ENCODE results near the gene HOXC13. TPM values are rescaled to one million over a fixed set of nuclear protein-coding genes. Genes with fewer than 3 reads are reported as not detected.

HOXC13 gene
- polyA plus RNA-seq, 4 donors, result not detected

DNA sequence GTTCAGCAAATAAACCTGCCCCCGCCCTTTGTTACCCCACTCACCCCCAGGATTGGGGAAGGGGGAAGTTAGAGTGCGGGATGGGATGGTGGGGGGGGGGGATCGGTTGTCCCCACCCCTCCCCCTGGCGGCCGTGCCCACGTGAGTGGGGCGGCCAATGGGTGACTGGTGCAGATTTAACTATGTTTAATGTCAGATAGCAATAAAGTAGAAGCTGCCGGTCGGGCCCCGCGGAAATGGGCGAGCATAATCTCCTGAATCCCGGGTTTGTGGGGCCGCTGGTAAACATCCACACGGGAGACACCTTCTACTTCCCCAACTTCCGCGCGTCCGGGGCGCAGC lies 16.0 kb downstream of the HOXC13 start, which contains the start of gene HOXC12:
Gene HOXC12 (plus strand): TSS at position 210 of the 342 bp plus-strand sequence. CDS start 27 bp downstream, at position 237.
- no peak for DNase-seq (ENCODE audit: low read depth in 4 of 4, low spot score in 2 of 4)

DNA sequence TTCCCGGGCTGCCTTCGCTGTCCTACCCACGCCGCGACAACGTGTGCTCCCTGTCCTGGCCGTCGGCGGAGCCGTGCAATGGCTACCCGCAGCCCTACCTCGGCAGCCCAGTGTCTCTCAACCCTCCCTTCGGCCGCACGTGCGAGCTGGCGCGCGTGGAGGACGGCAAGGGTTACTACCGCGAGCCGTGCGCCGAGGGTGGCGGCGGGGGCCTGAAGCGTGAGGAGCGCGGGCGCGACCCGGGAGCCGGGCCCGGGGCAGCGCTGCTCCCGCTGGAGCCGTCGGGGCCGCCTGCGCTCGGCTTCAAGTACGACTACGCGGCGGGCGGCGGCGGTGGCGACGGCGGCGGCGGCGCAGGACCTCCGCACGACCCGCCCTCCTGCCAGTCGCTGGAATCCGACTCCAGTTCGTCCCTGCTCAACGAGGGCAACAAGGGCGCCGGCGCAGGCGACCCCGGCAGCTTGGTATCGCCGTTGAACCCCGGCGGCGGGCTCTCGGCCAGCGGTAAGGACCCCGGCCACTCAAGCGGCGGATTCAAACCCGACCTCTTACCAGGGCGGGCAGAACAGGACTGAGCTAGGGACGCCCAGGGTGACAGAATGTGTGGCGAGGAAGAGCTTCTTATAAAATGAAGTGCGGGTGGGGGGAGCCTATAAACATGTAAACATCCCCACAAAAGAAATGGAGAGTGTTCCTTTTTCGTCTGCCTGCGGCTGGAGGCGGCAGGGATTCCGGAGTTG lies 16.6 kb downstream of the HOXC13 start:
- no peak for DNase-seq (ENCODE audit: low read depth in 4 of 4, low spot score in 2 of 4)

DNA sequence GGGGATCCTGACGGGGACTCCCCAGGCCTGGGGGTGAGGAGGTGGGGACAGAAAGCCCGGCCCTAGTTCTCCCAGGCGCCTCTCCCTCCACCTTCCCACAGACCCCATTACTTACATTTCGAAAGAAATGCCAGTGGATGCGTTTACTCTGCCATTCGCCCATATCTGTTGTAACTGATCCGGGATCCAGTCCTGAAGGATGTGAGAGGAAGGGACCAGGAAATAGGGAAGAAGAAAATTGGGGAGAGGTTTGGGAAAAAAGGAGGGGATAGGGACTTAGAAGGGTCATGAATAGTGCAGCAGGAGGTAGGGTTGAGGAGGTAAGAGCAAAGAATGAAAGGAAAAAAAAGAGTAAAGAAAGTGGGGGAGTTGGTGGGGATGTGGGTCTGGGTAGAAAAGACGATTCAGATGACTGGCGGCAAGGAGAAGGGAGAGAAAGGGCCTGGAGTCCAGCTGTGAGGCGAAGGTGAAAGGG lies 17.2 kb downstream of the HOXC13 start:
- DNase-seq (ENCODE audit: low read depth in 4 of 4, low spot score in 2 of 4), result no peak

DNA sequence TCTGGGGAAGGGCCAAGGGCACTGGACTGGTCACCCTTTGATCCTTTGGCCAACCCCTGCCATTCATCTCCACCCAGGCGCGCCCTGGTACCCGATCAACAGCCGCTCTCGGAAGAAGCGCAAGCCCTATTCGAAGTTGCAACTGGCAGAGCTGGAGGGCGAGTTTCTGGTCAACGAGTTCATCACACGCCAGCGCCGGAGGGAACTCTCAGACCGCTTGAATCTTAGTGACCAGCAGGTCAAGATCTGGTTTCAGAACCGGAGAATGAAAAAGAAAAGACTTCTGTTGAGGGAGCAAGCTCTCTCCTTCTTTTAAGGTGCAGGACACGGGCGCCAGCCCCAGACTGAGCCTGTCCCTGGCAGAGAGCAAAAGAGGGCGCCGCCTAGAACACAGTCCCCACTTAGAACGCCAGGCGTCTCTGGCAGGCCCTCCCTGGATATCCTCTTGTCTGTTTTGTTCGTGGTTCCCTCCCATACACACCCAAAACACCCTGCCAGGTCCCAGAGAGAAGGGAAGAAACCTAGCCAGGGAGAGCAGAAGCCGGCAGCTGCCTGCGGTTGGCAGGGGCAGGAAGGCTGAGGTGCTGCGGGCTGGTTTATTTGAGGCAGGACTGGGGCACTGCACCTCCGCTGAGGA lies 17.7 kb downstream of the HOXC13 start:
- DNase-seq (ENCODE audit: low read depth in 4 of 4, low spot score in 2 of 4), result no peak

DNA sequence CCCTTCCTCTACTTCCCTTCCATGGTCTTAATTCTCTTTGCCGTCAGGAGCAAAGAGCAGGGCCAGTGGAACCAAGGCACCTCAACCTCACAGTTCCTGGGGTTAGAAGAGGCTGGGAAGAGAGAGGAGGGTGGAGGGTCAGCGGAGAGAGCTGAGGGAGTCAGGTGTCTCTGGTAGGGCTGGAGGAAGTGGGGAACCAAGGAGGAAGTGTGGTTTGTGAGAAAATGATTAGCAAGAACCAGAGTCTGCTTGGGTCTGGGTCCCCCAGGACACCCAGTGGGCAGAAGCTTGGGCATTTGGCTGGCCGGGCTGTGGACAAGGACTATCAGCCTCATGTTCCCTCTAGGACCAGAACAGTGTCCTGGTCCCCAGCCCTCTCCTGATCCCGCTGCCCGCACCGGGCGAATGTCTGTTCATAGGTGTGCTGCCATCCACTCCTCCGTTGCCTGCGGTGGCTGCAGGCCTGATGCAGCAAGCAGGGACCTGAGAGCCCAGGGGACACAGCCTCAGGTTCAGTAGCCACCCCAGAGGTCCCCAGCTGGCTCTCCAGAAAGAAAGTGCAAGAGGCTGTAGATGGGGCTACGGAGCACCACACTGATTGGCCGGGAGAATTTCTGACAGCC lies 18.4 kb downstream of the HOXC13 start:
- no peak for DNase-seq (ENCODE audit: low read depth in 4 of 4, low spot score in 2 of 4)

DNA sequence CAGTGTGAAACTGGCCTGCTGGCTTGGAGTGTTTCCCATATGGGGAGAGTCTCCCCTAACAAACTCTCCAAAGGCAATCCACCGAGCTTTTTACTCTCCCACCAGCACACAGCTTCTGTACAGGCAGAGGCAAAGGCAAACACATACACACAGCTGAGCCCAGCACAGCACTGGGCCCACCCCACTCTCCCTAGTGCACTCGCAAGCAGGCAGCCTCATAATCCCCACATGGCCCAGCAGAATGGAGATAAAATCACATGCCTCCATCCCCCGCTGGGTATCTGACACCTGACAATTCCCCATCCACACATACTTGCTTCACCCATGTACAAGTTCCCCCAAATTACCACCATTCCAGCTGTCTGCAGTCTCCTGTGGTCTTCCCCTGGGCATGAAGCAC lies 19.5 kb downstream of the HOXC13 start:
- no peak for DNase-seq (ENCODE audit: low read depth in 4 of 4, low spot score in 2 of 4)

DNA sequence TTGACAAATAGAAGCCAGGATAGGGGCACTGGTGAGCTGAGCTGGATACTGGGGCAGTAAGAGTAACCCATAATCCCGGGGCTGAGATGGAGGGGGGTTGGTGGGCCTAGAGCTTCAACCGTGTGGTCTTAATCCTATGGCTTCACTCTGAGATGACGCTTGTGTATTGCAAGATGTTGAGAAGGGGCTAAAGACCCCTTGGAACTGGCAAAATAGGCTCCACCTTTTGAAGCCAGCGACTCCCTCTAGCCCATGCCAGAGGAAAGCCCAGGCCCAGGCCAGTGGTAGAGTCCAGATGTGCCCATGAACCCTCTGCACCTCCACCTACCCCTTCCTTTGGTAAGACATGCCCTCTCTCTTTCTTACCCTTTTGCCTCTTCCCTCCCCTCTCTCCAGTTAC lies 20.7 kb downstream of the HOXC13 start:
- DNase-seq (ENCODE audit: low read depth in 4 of 4, low spot score in 2 of 4), result no peak

DNA sequence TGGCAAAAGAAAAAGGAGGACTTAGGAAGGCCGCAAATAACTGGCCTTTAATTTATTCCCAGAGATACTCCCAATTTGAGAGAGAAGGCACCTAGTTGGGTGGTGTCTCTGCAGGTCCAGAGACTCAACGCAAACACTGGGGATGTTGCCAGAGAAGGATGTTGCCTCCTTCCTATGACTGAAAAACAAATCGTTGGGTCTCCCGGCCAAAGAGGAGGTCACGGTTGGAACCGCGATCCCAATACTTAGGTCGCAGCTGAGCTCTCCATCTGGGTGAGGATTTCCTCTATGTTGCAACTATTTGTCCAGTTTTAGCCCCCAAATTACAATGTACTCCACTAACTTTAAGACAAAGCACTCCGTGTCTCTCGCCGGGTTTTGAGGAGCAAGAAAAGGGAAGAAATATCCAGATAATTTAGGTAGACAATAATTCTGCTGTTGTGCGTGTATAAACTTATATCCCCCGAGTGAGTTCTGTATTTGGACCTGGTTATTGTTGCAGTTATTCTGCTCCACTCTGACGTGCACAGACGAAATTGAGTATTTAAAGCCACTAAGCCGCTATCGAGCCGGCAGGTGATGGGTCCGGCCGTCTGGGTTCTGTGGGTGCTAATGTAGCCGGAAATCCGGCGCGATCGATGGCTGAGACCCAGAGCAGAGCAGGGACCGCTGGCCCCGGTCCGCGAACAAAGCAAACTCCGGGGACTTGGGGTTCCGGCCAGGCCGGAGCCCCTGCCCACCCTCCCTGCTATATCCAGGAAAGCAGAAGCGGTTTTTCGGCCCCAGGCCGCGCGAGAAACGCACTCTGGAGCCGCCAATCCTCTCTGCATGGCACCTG lies 21.8 kb downstream of the HOXC13 start:
- no peak for DNase-seq (ENCODE audit: low read depth in 4 of 4, low spot score in 2 of 4)

DNA sequence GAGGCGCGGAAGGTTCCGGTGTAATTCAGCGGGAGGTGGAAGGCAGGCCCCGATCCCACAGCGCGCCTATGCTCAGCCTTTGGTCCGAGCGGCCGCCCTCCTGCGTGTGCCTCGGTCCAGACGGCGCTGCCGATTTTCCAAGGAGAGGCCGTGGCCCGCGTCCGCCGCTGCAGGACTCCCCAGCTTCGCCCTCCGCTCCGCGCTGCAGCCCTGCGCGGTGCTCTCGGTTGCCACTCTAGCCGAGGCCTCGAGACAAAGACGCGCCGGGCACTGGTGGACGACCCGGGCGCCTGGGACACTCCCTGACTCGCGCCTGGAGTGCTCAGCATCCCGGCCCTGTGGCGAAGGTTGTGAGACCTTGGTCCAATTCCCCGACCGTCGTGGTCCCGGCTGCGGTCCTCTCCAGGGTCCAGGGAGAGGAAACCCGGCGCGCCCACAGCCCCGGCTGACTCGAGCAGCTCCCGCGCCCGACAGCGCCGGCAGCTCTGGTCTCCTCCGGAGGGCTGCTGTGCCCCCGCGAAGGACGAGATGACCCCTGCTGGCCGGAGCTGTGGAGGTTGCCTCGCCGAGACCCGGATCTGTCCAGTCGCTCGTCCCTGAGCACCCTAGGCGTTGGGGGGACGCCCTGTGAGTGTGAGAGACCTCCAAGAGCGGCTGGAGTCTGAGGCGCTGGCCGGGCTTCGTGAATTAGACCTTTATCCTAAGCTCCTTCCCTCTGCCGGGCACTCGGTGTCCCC lies 22.6 kb downstream of the HOXC13 start:
- DNase-seq (ENCODE audit: low read depth in 4 of 4, low spot score in 2 of 4), result no peak

DNA sequence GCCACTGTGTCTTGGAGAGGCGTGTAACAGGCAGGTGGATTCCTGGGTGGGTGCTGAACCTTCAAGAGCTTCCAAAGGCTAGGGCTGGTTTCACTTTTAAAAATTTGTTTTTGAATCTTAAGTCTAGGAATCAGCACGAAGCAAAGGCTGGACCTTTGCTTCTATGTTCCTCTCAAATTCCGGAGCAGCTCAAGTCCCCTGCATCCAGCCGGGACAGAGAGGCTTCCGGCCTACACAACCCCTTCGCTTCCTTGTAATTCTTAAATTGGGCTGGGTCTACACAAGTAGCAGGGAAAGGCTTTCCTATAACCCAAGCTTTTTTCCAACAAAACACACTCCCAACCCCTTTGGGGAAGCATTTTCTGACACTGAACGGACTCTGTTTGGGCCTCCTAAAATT lies 24.4 kb downstream of the HOXC13 start:
- no peak for DNase-seq (ENCODE audit: low read depth in 4 of 4, low spot score in 2 of 4)

DNA sequence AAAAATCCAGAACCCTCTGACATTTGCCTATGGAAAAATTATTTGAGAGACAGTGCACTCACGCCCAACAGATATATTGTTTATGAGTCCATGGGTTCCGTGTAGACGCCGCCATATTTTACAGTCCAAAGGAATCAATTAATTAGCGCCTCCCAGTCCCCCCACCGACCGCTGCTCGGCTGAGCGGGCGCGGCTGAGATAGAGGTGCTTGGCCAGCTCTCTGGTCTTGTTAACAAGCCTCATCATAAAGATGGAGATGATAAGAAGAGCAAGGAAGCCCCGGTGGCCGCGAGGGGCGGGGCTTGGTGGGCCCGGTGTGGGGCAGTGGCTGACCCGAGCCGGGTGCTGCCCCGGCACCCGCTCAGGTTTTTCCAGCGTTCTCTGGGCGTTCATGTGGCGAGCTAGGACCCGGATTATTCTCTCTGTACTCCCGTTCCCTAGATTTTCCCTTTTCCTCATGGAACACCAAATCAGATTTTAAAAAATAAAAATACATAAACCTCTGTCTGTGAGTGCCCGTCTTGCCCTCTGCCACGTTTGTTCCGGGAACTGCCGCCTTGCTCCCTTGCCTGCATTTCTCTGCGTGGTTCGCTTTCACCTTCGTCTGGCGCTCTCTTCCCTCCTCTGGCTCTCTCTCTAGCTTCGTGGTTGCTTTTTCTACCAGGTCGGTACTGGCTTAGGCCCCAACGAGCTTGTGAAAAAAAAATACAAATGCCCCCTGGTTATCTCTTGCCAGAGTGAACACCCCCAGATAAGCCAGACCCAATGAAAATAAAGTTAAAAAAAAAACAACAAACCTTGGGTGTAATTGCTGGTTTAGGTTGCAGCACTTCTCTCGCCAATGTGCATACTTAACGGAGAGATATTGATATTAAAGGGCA lies 25.0 kb downstream of the HOXC13 start:
- no peak for DNase-seq (ENCODE audit: low read depth in 4 of 4, low spot score in 2 of 4)

DNA sequence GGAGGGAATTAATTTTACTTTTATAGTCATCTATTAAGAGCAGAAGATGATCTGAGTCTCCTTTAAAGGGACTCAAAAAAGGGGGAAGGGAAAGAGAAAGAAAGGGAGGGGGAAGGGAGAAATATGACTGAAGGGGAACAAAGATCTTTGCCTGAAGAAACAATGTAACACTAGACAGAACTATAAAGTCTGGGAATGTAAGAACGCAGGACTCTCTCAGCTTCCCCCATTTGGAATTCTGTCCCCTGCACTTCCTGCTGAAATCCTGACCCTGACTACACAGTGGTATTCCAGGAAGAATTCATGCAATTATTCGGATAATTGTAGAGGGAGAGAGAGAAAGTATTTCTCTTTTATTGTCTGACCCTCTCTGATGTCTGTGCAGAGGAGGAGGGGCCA lies 25.7 kb downstream of the HOXC13 start:
- DNase-seq (ENCODE audit: low read depth in 4 of 4, low spot score in 2 of 4), result no peak

DNA sequence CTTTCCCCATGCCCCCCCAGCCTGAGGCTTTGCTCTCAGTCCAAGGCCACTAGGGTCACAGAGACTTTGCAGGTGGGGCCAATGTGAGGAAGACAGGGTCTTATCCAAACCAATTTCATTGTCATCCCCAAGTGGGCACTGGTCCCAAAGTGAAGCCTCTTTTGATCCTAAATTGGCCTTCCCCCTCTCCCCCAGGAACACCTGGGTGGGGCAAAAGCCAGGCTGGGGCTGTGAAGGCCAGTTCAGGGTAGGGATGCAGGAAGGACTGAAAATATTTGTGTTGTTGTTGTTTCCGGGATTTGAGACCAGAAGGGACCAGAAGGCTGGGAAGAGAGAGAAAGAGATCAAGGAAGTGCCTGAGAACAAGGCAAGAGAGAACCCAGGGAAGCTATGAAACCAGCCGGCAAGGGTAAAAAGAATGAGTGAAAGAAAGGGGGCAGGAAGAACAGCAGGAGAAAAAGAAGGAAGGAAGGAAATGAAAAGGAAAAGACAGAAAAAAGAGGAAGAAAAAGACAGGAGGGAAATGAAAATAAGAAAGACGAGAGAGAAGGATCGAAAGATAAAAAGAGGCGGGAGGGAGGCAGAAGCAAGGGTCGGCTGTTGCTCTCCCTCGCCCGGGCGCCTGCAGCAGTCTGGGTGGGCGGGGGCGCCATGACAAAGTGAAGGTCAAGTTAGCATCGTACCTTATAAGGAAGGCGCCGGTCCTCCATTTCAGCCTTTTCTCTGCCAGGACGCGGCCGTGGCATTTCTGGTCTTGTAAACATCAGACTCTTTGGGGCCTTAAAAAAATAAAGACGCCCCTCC lies 26.9 kb downstream of the HOXC13 start:
- DNase-seq (ENCODE audit: low read depth in 4 of 4, low spot score in 2 of 4), result no peak

DNA sequence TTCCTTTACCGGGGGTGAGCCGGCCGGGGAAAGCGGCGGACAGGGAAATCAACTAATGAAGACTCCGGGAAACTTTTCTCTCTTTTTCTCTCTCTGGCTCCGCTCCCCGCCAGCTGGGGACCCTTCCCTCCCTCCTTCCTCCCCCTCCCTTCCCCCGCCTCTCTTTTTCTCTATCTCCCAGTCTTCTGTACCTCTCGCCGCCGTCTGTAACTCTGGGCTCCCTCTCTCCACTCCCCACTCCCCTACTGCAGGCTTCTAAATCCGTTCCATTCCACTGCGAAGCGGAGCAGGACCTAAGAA lies 27.4 kb downstream of the HOXC13 start:
- DNase-seq (ENCODE audit: low read depth in 4 of 4, low spot score in 2 of 4), result no peak

DNA sequence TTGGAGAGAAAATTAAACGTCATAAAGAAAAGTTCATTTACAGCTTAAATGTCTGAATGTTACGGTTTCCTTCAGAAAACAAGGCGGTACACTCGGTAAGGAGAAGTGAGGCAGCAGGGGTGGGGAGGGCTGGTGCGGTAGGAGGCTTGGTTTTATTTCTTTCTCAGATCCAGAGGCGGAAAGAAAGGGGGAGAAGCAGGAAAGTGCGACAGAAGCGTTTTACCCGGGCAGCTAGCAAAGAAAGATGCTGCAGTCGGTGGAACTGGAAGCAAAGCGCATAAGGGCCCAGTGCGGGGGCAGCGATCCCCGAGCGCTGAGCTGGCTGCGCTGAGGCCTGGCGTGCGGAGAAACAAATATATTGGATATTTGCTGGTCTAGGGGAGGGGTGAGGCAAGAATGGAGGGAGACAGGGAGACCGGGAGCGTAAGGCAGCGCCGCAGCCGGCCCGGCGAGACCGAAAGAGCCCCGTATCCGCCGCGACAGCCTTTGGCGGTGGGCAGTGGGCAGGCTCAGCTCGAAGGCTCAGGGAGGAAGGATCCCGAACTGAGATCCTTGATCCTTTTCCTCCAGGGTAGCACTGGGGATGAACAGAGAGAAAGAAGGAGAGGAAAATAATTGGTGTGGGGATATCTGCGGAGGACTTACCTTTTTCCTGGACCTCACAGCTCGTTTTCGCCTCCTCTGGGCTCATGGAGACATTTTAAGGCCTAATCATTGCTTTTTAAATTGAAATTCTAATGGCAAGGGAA lies 27.9 kb downstream of the HOXC13 start:
- no peak for DNase-seq (ENCODE audit: low read depth in 4 of 4, low spot score in 2 of 4)

DNA sequence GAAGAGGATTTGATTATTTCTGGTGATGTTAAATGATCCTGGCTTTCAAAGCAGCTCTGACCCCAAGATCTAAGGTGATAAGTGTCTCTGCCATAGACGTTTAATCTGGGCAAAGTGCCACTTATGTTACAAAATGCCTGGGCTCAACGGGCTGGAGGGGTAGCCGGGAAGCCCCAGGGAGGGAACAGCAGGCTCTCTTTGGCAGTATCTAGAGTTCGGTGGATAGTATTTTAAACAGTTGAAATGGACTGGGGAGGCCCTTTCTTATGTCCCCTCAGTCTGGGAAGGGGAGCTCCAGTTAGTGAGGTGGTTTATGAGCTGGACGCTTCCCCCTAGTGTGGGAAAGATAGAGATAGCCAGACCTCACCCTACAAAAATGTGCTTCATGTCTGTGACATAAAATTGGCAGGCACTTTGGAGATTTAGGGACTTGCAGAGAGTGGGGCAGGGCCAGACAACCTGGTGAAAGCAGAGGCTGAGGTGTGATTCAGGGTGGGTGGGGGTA lies 28.8 kb downstream of the HOXC13 start:
- DNase-seq (ENCODE audit: low read depth in 4 of 4, low spot score in 2 of 4), result no peak

DNA sequence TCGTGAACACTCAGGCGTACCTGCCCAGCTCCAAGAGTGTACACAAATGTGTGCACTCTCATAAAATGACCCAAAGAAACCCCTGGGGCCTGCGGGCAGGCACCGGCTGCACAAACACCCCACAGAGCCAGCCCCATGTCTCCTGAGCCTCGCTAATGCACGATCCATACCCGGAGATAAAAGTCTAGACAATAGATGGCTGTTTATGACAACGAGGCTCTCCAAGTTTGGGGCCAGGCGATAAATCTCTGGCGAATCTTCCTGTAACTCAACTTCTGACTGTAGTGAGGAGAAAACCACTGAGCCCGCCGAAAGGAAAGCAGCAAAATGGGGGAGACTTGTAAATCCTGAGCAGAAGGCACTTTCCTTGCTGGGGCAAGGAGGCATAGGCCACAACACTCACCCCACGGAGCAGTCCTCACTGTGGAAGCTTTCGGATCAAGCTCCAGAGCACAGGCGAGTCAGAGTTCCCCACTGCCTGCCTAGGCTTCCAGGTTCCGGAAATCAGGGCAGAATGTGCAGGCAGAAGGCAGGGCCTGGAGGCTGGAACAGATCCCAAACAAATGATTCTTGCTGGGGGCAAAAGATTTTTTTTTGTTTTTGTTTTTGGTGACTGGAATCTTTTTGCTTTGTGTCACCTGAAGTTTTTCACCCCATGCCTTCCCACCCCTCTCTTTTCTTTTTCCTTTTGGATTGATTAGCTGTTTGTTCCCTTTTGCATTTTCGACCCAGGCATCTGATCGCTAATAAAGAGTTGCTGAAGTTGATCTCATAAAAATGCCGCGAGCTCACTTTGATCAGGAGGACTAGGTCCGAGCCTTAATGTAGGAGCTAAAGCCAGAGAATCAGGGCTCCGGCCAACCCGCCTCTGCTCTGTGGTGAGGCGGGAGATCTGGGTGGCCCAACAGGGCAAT lies 29.8 kb downstream of the HOXC13 start:
- no peak for DNase-seq (ENCODE audit: low read depth in 4 of 4, low spot score in 2 of 4)

All from left renal cortex interstitium (tissue), 4 donors.